GM18517 (cell line): Measurements from ENCODE around the gene CCDC152.
"Not testable (repeated sequence)": the region's sequence is repeated elsewhere in the genome, so short reads cannot be mapped to it uniquely, and the experiment has no call there.

Experiments
- ATAC-seq: cut with Tn5 transposase; IDR thresholded peaks from one replicate; pipeline ENCODE4 v1.9.1; 2021; ENCODE audit warnings: mild to moderate bottlenecking, moderate library complexity; ENCODE audit not compliant: unreplicated experiment

CCDC152 gene, protein sequence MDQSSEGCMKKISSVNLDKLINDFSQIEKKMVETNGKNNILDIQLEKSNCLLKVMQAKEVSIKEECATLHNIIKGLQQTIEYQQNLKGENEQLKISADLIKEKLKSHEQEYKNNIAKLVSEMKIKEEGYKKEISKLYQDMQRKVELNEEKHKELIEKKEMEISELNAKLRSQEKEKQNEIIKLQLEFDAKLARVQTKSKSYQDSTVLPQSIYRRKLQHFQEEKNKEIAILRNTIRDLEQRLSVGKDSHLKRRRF

DNA sequence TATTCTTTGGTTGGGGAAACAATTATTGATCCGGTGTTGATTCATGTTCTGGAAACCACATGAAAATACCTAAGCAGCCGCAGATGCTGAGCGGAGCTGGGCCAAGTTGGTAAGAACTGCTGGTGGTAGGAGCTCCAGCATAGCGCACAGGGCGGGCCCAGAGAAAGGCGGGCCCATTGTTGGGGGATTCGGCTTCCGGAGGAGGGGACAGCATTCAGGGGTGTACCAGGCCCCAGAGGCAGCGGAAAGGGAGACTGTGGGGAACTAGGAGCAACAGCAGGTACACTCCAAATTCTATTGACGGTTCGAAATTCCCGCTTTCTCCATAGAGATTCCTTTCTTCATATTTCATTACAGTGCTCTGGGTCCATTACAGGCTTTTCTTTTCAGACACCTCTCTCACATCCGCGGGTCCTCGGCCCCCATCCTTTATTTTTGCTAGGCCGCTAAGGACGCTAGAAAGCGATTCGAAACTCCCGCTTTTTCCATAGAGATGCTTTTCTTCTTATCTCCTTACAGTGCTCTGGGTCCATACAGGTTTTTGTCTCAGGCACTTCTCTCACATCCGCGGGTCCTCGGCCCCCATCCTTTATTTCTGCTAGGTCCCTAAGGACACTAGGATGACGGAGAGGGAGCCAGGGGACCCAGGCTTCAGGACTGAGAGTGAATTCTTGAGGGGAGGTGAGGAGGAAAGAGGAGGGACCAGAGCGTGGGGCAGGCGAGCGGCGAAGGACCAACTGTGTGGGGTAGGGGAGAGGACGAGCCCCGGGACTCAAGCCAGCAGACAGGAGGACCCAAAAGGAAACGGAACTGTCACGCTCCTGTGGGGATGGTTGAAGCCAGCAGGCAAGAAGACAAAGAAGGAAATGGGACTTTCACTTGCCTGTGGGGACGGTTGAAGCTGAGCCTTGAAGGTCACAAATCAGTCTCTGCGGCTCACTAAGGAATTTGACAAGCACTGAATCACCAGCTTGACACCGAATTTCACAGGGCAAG, at the start of gene CCDC152:
CCDC152 (plus strand) TSS at position 213 of the 996 bp plus-strand sequence. CDS start 2,304 bp downstream, outside the sequence.
- peak; percentile 92 for ATAC-seq

DNA sequence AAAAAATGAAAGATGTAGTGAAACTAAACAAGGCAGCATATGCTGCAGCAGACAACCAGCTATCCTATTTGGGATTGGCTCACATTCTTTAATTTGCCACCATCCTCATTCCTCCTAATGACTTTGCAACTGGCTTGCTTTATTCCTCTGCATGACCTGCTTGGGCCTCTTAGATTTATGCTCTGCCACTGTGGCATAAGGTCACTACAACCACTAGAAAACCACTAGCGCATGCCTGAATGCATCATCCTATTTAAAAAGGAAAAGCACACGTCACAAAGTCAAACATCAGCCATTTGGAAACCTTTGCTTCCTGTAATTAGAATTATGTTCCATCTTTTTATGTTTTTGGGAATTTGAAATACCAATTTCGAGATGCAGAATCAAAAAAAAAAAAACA, 40.8 kb upstream of the CCDC152 start:
- no peak for ATAC-seq

DNA sequence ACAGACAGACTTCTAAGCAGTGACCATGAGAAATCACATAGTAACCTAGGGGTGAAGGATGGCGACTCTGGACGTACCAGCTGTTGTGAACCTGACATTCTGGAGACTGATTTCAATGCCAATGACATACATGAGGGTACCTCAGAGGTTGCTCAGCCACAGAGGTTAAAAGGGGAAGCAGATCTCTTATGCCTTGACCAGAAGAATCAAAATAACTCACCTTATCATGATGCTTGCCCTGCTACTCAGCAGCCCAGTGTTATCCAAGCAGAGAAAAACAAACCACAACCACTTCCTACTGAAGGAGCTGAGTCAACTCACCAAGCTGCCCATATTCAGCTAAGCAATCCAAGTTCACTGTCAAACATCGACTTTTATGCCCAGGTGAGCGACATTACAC, 38.0 kb upstream of the CCDC152 start:
- ATAC-seq, result peak; percentile 81

DNA sequence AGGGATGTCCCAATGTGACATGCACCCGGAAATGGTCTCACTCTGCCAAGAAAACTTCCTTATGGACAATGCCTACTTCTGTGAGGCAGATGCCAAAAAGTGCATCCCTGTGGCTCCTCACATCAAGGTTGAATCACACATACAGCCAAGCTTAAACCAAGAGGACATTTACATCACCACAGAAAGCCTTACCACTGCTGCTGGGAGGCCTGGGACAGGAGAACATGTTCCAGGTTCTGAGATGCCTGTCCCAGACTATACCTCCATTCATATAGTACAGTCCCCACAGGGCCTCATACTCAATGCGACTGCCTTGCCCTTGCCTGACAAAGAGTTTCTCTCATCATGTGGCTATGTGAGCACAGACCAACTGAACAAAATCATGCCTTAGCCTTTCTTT, 37.6 kb upstream of the CCDC152 start:
- ATAC-seq, result peak; percentile 9

DNA sequence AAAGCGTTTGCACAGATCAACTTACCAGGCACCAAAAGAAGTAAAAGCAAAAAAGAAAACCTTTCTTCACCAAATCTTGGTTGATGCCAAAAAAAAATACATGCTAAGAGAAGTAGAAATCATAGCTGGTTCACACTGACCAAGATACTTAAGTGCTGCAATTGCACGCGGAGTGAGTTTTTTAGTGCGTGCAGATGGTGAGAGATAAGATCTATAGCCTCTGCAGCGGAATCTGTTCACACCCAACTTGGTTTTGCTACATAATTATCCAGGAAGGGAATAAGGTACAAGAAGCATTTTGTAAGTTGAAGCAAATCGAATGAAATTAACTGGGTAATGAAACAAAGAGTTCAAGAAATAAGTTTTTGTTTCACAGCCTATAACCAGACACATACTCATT, 36.4 kb upstream of the CCDC152 start:
- ATAC-seq, result no peak

DNA sequence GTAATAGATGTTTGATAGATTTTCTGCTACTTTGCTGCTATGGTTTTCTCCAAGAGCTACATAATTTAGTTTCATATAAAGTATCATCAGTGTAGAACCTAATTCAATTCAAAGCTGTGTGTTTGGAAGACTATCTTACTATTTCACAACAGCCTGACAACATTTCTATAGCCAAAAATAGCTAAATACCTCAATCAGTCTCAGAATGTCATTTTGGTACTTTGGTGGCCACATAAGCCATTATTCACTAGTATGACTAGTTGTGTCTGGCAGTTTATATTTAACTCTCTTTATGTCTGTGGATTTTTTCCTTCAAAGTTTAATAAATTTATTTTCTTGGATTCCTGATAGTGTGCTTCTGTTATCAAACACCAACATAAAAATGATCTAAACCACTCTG, 35.1 kb upstream of the CCDC152 start:
- ATAC-seq, result no peak

DNA sequence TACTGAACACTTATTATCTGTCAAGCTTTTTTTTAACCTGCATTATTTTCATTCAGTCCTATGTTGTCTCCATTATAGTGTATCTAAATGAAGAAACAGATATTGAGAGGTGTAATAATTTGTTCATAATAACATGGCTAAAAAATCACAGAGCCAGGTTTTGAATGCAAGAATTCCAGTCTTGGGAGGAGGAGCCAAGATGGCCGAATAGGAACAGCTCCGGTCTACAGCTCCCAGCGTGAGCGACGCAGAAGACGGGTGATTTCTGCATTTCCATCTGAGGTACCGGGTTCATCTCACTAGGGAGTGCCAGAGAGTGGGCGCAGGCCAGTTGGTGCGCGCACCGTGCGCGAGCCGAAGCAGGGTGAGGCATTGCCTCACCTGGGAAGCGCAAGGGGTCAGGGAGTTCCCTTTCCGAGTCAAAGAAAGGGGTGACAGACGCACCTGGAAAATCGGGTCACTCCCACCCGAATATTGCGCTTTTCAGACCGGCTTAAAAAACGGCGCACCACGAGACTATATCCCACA, 22.0 kb upstream of the CCDC152 start:
- not testable (repeated sequence) for ATAC-seq

DNA sequence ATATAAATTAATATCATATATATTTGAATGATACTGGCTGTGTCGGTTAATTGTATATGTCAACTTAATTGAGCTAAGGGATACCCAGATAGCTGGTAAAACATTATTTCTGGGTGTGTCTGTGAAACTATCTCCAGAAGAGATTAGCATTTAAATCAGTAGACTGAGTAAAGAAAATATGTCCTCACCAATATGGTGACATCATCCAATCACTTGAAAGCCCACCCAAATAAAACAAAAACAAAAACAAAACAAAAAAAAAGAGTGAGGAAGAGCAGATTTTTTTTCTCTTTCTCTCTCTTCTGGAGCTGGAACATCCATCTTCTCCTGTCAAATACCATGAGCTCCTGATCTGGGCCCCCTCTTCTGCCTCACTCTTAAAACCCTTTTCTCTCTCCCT, 15.7 kb upstream of the CCDC152 start:
- no peak for ATAC-seq

DNA sequence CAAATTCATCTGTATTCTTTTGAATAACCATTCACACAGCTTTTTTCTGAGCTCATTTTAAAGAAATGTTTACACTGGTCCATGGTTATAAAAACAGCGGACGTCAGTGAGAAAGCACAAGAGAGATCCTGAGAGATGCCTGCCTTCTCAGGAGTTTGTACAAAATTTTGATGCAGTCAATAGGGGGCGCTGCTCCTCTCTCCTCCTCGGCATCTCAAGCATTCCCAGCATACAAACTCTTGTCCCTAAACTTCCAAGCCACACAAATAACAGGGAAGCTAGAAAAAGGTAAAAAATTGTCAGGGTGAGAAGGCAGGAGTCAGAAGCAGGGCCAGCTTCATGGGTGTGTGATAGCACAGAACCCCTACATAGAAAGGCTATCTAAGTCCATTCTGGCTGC, 11.2 kb upstream of the CCDC152 start:
- ATAC-seq, result no peak

DNA sequence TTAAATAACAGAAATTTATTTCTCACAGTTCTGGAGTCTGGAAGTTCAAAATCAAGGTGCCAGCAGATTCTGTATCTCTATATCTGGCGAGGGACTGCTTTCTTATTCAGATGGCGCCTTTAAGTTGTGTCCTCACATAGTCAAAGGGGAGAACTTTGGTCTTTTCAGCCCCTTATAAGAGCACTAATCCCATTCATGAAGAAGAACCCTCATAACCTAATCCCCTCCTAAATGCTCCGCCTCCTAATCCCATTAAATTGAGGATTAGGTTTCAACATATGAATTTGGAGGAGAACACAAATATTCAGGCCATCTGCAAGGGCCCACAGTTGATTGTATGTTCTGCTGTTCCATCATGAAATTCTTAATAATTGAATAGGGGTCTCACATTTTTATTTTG, 10.8 kb upstream of the CCDC152 start:
- ATAC-seq, result no peak

DNA sequence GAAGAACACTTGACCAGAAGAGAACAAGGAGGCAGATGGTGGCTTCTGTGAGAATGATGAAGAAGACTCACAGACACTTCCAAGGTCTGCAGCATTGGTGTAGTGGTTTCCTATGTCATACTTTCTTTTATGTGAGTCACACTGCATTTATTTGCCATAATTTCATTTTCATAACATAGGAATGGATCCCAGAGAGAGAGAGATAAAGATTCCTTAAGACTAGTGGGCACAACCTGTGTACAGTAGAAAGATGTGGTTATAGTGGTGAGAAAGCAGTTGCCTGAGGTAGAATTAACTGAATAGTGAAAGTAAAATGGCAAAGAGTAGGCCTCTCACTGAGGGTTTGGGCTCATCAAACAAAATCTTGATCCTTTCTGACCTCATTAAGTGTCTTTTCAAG, 7.6 kb upstream of the CCDC152 start:
- ATAC-seq, result no peak

DNA sequence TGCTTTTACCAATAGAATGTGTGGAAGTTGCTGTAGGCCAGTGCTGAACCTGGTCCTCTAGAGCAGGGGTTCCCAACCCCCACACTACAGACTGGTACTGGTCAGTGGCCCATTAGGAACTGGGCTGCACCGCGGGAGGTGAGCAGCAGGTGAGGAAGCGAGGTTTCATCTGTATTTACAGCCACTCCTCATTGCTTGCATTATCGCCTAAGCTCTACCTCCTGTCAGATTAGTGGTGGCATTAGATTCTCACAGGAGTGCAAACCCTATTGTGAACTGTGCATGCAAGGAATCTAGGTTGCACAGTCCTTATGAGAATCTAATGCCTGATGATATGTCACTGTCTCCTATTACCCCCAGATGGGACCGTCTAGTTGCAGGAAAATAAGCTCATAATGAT, 6.1 kb upstream of the CCDC152 start:
- ATAC-seq, result no peak

DNA sequence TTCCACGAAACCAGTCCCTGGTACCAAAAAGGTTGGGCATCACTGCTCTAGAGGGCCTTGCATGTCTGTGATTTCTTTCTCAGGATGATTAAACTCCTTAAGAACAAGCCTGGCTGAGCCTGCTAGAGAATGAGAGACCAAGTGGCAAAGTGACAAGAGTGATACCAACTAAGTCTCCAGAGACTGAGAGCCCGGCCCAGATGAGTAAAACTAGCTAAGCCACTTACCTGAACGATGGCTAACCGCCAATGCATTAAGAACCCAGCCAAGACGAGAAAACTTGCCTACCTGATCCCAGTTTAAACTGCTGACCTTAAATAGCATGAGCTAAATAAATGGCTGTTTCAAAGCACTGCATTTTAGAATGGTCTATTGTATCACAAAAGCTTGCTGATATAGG, 5.6 kb upstream of the CCDC152 start:
- no peak for ATAC-seq

DNA sequence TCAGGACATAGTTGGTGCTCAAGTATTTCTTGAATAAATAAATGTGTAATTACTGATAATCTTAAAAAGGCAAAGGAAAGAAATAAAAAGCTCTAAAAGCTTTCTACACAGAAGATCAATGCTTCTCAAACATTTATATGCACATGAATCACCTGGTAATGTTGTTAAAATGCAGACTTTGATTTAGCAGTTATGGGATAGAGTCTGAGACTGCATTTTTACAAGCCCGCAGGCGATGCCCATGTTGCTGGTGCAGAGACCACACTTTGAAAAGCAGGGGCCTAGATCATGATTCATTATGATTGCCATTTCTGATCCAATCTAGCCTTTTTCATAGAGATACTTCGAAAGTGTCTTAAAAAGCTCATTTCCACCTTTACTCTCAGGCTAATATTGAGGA, 3.5 kb upstream of the CCDC152 start:
- no peak for ATAC-seq

DNA sequence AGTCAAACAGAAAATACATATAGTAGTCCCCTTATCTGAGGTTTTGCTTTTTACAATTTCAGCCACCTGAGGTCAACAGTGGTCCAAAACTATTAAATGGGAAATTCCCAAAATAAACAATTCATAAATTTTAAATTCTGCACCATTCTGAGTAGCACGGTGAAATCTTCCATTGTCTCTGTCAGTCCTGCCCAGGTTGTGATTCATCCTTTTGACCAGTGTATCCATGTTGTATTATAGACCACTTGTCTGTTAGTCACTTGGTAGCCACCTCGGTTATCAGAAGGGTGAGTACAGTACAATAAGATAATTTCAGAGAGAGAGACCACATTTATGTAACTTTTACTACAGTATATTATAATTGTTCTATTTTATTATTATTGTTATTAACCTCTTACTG, 2.8 kb downstream of the CCDC152 start:
- no peak for ATAC-seq

DNA sequence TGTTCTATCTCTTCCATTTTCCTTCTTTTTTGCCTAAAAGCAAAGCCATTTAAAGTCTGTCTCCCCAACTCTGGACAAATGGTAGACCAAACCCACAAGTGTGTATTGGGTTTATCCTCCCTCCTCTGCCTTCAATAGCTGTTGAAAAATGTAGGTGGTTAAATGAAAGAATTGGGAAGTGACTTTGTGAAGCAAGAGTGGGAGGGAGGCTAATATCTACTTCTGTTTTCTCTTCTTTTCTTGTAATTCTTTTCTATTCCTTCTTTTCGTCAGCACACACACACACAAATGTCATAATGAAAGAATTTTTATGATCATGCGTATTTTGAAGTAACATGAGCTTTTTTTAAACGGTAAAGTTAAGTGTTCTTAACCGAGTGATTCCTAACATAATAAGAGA, 3.8 kb downstream of the CCDC152 start:
- no peak for ATAC-seq

DNA sequence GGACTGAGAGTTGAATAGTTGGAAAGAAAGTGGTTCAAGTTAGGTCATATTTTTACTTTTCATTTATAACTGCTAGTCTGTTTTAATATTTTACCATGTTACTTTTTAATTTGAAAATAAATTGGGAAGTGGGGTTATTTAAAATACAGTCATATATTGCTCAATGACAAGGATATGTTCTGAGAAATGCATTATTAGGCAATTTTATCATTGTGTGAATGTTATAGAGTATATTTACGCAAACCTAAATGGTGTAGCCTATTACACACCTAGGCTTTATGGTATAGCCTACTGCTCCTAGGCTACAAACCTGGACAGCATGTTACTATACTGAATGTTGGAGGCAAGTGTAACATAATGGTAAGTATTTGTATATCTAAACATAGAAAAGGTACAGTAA, 5.2 kb downstream of the CCDC152 start:
- ATAC-seq, result no peak

DNA sequence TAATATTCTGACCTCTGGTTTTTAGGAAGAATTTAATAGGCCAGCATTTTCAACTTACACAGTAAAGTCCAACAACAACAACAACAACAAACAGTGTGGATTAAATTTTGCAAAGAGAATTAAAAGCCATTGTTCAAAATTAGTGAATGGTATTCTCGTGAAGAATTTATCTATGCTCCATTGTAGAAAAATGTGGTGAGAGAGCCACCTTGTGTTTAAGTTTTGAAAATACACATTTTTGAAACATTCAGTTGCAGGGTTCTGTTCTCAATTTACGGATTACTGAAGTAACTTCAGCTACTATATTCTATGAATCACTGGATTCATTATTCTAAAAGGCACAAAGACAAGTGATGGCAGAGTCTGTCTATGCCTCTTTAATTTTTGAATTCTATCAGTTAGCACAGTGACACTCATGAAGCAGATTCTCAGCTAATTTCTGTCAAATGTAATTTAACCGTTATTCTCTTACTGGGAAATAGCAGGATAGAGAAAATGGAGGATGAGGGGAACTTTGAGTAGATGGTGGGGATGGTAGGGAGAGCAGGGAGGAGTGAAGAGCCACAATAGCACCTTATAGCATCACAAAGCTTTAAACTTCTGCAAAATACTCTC, 11.0 kb downstream of the CCDC152 start:
- peak; percentile 60 for ATAC-seq

DNA sequence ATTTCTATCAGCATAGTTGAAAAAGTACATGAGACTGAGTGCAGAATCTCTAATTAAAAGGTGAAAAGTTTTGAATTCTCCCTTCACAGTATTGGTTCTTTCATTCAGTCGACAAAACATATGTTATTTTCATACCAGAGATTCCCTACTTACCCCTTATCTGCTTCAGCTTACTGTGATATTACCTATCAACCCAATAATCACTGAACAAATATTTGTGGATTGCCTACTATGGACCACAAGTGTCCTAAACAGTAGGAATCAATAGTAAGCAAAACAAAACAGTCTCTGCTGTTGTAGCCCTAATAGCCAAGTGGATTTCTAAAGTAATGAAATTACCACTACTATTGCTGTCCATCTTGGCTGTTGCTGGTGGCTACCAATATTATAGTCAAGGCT, 11.5 kb downstream of the CCDC152 start:
- ATAC-seq, result no peak

DNA sequence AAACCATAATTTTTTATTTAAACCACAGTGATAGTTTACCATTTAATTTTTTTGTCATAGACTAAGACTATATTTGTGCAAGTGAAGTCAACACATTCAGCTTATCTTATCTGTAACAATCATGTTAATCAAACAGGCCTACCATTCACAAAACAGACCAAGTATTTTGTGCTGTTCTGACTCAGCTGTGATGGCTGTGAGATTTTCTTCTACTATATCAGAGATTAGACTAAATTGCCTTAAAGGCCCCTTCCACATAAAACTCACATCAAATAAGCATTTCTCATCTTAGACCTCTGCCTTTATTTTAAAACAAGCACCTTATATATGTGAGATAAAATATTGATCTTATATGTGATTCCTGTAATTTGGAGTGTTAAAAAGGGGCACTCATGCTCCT, 13.4 kb downstream of the CCDC152 start:
- ATAC-seq, result no peak

DNA sequence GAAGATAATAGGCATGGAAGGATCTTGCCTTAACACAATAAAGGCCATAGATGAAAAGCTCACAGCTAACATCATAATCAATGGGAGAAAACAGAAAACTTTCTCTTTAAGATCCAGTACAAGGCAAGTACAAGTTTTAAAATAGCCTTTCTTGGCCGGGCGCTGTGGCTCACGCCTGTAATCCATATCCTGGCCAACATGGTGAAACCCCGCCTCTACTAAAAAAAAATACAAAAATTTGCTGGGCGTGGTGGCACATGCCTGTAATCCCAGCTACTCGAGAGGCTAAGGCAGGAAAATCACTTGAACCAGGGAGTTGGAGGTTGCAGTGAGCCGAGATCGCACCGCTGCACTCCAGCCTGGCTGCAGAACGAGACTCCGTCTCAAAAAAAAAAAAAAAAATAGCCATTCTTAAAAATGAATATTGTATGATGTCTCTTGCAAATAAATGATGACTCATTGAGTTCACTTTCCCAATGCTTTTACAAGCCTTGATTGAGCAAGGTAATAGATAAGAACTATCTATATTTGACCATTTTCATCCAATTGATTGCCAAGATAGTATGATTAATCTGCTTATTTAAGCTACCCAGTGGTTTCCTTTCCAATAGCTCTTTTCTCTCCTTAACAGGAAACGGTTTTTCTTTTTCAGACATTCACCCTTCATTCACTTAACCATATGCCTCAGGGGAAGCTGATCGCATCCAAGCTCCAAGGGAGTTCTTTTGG, 15.8 kb downstream of the CCDC152 start:
- no peak for ATAC-seq
